HFF-Myc (cell line): Measurements from ENCODE around the gene LRMDA.
A peak's percentile ranks its signal among the peaks of the same experiment; 100 is the strongest.

Source experiments
- DNase-seq: peaks from one replicate; pipeline ENCODE4 v3.0.0-alpha.2; 2011; ENCODE audit warnings: low read depth; ENCODE audit errors: extremely low read depth
- H3K4me3 ChIP-seq: replicated peaks from 2 replicates; pipeline ENCODE4 v1.5.1; 2011; ENCODE audit warnings: low read depth, mild to moderate bottlenecking, control low read depth, low read length
- CTCF ChIP-seq: IDR thresholded peaks from 2 replicates; pipeline ENCODE4 v1.5.1; 2012; ENCODE audit warnings: mild to moderate bottlenecking, low read depth, low read length, control low read depth; ENCODE audit errors: missing control alignments

The LRMDA gene

GRCh38 chr10:76310588-76311080 lies 879.2 kb downstream of the LRMDA start:
- no peak for DNase-seq
- no peak for TF ChIP-seq CTCF

GRCh38 chr10:76311752-76312636 lies 880.6 kb downstream of the LRMDA start:
- TF ChIP-seq CTCF: peak; percentile 56
- H3K4me3 ChIP-seq: no peak overlapping the region
- no peak for DNase-seq

More at GRCh38 chr10:76310588-76311080, 879.2 kb downstream of the LRMDA start:
- H3K4me3 ChIP-seq: no peak overlapping the region

- no peak for TF ChIP-seq CTCF
- H3K4me3 ChIP-seq: no peak overlapping the region
- no peak for DNase-seq
Observed at GRCh38 chr10:76315240-76315639, 883.8 kb downstream of the LRMDA start.

GRCh38 chr10:76316234-76316633 lies 884.8 kb downstream of the LRMDA start:
- TF ChIP-seq CTCF: no peak
- no peak for DNase-seq
- H3K4me3 ChIP-seq: no peak overlapping the region

GRCh38 chr10:76317078-76317477 lies 885.7 kb downstream of the LRMDA start:
- no peak overlapping the region for H3K4me3 ChIP-seq
- no peak for DNase-seq
- no peak for TF ChIP-seq CTCF

GRCh38 chr10:76318211-76318610 lies 886.8 kb downstream of the LRMDA start:
- TF ChIP-seq CTCF: no peak
- no peak overlapping the region for H3K4me3 ChIP-seq
- no peak for DNase-seq
